Thyroid gland (tissue), 4 donors: ENCODE data around the gene PTCD2.

Source experiments
- CTCF ChIP-seq, 6 experiments: fragments of 200-600 bp in 3 of 6; fragments of 450-650 bp in 3 of 6; sonication (generic) in 3 of 6; IDR thresholded peaks; one replicate each; pipeline ENCODE4 v1.5.1; 2016 to 2019; ENCODE audit warnings: antibody characterized with exemption in 6 of 6, mild to moderate bottlenecking in 2 of 6, inconsistent platforms in 1 of 6, moderate library complexity in 1 of 6
- POLR2A ChIP-seq, 2 donors: fragments of 450-650 bp; IDR thresholded peaks; one replicate each; pipeline ENCODE4 v1.6.1; 2017; ENCODE audit warnings: antibody characterized with exemption in 2 of 2, mild to moderate bottlenecking in 2 of 2, moderate library complexity in 1 of 2

DNA sequence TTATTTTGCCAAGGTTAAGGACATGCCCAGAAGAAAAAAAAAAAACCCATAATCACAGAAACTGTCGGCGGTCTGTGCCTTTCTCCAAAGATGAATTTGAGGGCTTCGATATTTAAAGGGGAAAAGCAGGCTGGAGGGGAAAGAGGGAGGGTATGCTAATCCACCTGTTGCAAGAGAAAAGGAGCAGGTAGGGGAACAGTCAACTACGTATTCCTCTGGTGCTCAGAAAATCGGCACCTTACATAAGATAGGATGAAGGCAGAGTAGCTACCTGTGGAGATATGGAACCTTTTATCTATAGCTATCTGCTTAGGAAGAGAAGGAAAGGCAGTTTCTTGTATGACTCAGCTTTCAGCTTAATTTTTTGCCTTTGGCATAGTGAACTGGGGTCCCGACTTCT, 77.7 kb downstream of the PTCD2 start:
- TF ChIP-seq CTCF (IDR thresholded peaks at IDR 0.05) (no peak), POLR2A (IDR thresholded peaks at IDR 0.05) (no peak)
